A673 (cell line): ENCODE measurements around the gene FNBP1. TPM values are rescaled to one million over a fixed set of nuclear protein-coding genes. Genes with fewer than 3 reads are reported as not detected.
A peak's percentile ranks its signal among the peaks of the same experiment; 100 is the strongest.
"Not testable (repeated sequence)": the region's sequence is repeated elsewhere in the genome, so short reads cannot be mapped to it uniquely, and the experiment has no call there.

Experiments used
- BruUV-seq: library from RNA; stranded (reverse); fragments of 400-500 nt; replicated peaks from 2 replicates; lab custom pipeline; 2021; lab: Mats Ljungman, UMichigan
- CTCF ChIA-PET: fragments of 300-600 bp; sonication (Branson Sonifier 250); formaldehyde crosslinking; loops from one replicate; lab custom pipeline; 2022; ENCODE audit warnings: antibody characterized with exemption; lab: Charles Lee
- POLR2A ChIA-PET: fragments of 300-600 bp; sonication (Branson Sonifier 250); formaldehyde crosslinking; loops from one replicate; lab custom pipeline; 2022; ENCODE audit warnings: antibody characterized with exemption; ENCODE audit not compliant: low non-redundant PET; lab: Charles Lee
- DNase-seq: peaks from one replicate; pipeline ENCODE4 v3.0.0-alpha.2; 2015; ENCODE audit warnings: low spot score
- H3K27ac ChIP-seq: fragments of 200-600 bp; sonication (generic); 2 replicates; pipeline ENCODE4 v1.5.1; 2016; ENCODE audit warnings: mixed run types, low read depth, mild to moderate bottlenecking, mixed read lengths, antibody characterized with exemption, low read length; ENCODE audit not compliant: poor library complexity, severe bottlenecking
- H3K27me3 ChIP-seq: fragments of 200-600 bp; sonication (generic); replicated peaks from 2 replicates; pipeline ENCODE4 v1.6.1; 2017; ENCODE audit warnings: mixed run types, low read depth, mild to moderate bottlenecking, mixed read lengths, antibody characterized with exemption, low read length; ENCODE audit not compliant: insufficient read depth, poor library complexity
- H3K36me3 ChIP-seq: fragments of 200-600 bp; sonication (generic); 2 replicates; pipeline ENCODE4 v1.6.1; 2016; ENCODE audit warnings: mixed run types, mild to moderate bottlenecking, mixed read lengths, antibody characterized with exemption, low read length; ENCODE audit not compliant: insufficient read depth, poor library complexity, severe bottlenecking
- H3K4me1 ChIP-seq: fragments of 200-600 bp; sonication (generic); 2 replicates; pipeline ENCODE4 v1.6.1; 2017; ENCODE audit warnings: mixed run types, mild to moderate bottlenecking, mixed read lengths, antibody characterized with exemption, low read length; ENCODE audit not compliant: insufficient read depth, poor library complexity, severe bottlenecking
- H3K4me3 ChIP-seq: fragments of 200-600 bp; sonication (generic); 2 replicates; pipeline ENCODE4 v1.5.1; 2016; ENCODE audit warnings: low read depth, mixed run types, mild to moderate bottlenecking, mixed read lengths, low read length; ENCODE audit not compliant: poor library complexity, severe bottlenecking
- H3K9me3 ChIP-seq: fragments of 200-600 bp; sonication (generic); 2 replicates; pipeline ENCODE4 v1.6.1; 2016; ENCODE audit warnings: mixed run types, low read depth, mild to moderate bottlenecking, mixed read lengths, antibody characterized with exemption, low read length; ENCODE audit not compliant: poor library complexity, severe bottlenecking
- EZH2 ChIP-seq: fragments of 200-600 bp; sonication (generic); IDR thresholded peaks from 2 replicates; pipeline ENCODE4 v1.6.1; 2017; ENCODE audit warnings: borderline replicate concordance, low read depth, mild to moderate bottlenecking, mixed read lengths, antibody characterized with exemption, low read length; ENCODE audit not compliant: poor library complexity, severe bottlenecking
- intact Hi-C: fragments of 100-400 bp; cut with micrococcal nuclease; formaldehyde crosslinking; loops from one replicate; pipeline ENCODE4 v1.10.0; 2022; ENCODE audit not compliant: unreplicated experiment
- total RNA-seq: library from RNA; stranded (reverse); gene quantifications from 2 replicates; pipeline ENCODE4 v1.2.3, GENCODE V29; 2021
- TF ChIP-seq, protein P1 (sequence below): fragments of 300-800, 200-600 bp; sonication (generic); conservative IDR thresholded peaks from 2 replicates; pipeline ENCODE4 v1.5.1; 2017; ENCODE audit warnings: low read depth, mild to moderate bottlenecking, antibody characterized with exemption, low read length, moderate library complexity, mixed read lengths

Gene FNBP1
- total RNA-seq, 1 experiment from 2014 or later: 200 TPM

GRCh38 chr9:130001190-130001589 is 41.8 kb downstream of the FNBP1 start:
- intact Hi-C loops: no loop called here
- Histone ChIP-seq H3K4me3 (no peak overlapping the region), H3K9me3 (no peaks in the 10 kb centered on the region), H3K4me1 (peaks cover 32% of the 10 kb centered on the region), H3K27me3 (no peaks in the 10 kb centered on the region), H3K36me3 (no peaks in the 10 kb centered on the region), H3K27ac (no peak overlapping the region)
- no peak for DNase-seq
- TF ChIP-seq, protein P1, sequence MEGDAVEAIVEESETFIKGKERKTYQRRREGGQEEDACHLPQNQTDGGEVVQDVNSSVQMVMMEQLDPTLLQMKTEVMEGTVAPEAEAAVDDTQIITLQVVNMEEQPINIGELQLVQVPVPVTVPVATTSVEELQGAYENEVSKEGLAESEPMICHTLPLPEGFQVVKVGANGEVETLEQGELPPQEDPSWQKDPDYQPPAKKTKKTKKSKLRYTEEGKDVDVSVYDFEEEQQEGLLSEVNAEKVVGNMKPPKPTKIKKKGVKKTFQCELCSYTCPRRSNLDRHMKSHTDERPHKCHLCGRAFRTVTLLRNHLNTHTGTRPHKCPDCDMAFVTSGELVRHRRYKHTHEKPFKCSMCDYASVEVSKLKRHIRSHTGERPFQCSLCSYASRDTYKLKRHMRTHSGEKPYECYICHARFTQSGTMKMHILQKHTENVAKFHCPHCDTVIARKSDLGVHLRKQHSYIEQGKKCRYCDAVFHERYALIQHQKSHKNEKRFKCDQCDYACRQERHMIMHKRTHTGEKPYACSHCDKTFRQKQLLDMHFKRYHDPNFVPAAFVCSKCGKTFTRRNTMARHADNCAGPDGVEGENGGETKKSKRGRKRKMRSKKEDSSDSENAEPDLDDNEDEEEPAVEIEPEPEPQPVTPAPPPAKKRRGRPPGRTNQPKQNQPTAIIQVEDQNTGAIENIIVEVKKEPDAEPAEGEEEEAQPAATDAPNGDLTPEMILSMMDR: no peak
- no peak for TF ChIP-seq EZH2
- ChIA-PET POLR2A (no interaction called here), CTCF (no interaction called here)
- no TSS peak for BruUV-seq

GRCh38 chr9:129999141-129999510 is 43.9 kb downstream of the FNBP1 start:
- Histone ChIP-seq H3K4me3 (no peak overlapping the region), H3K4me1 (peaks cover 46% of the 10 kb centered on the region), H3K9me3 (no peaks in the 10 kb centered on the region), H3K36me3 (peaks cover 3% of the 10 kb centered on the region), H3K27ac (peak overlapping the region; percentile 26), H3K27me3 (no peaks in the 10 kb centered on the region)
- ChIA-PET CTCF (no interaction called here), POLR2A (interaction anchor here (0.6 to 0.7 kb wide), 2 partner anchors 87 to 155 kb away, joined by 3 to 5 read pairs; no protein-coding TSS in a partner anchor)
- intact Hi-C loops: no loop called here
- no peak for TF ChIP-seq EZH2
- TF ChIP-seq, protein P1: no peak
- BruUV-seq: no TSS peak
- no peak for DNase-seq

DNA sequence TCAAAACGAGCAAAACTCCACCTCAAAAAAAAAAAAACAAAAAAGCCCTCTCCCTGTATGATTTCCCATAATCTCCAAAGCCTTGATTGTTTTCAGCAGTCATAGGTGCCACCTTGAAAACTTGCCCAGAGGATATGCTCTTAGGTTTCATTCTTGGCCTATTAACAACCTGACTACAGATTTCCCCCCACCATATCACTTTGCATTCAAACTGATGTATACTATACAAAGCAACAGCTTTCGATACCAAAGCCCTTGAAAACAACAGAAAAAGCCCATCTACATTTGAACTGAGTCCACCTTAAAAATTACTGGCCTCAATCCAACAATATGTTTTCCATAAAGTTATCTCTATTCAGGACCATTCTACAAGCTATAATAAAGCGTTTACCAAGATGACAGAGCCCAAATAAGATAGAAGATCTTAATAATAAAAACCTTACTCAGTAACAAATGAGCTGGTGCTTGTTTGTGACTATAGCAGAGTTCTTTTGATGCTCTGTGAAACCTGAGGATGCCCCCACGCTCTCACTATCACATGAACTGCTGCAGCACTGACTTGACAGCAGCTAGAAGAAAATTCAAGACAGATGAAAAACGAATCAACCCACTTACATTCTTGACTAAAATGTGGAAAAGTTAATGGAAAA is 44.4 kb downstream of the FNBP1 start:
- H3K27me3 ChIP-seq: no peaks in the 10 kb centered on the region
- H3K27ac ChIP-seq: peak overlapping the region; percentile 26
- ChIA-PET POLR2A (interaction anchor here (0.6 kb wide), 1 partner anchor 155 kb away, joined by 3 read pairs; no protein-coding TSS in a partner anchor), CTCF (no interaction called here)
- BruUV-seq: no TSS peak
- no peak for DNase-seq
- intact Hi-C loops: no loop called here
- H3K4me3 ChIP-seq: no peak overlapping the region
- H3K4me1 ChIP-seq: peaks cover 46% of the 10 kb centered on the region
- no peak for TF ChIP-seq EZH2
- TF ChIP-seq, protein P1: no peak
- no peaks in the 10 kb centered on the region for H3K9me3 ChIP-seq
- H3K36me3 ChIP-seq: peaks cover 7% of the 10 kb centered on the region

DNA sequence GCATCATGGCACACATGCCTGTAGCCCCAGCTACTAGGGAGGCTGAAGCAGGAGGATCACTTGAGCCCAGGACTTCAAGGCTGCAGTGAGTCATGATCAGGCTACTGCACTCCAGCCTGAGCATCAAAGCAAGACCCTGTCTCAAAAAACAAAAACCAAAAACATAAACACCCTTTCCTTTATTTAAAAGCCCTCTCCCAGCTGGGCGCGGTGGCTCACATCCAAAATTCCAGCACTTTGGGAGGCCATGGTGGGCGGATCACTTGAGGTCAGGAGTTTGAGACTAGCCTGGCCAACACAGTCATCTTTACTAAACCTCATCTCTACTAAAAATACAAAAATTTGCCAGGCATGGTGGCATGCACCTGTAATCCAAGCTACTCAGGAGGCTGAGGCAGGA is 45.3 kb downstream of the FNBP1 start:
- BruUV-seq, DNase-seq, intact Hi-C loops, CTCF ChIA-PET, H3K9me3 ChIP-seq, POLR2A ChIA-PET, H3K27me3 ChIP-seq, H3K4me3 ChIP-seq, H3K36me3 ChIP-seq, H3K27ac ChIP-seq: not testable (repeated sequence)
- peaks cover 46% of the 10 kb centered on the region for H3K4me1 ChIP-seq
